ENCODE data around the gene BCLAF1.
"Not testable (repeated sequence)": the region's sequence is repeated elsewhere in the genome, so short reads cannot be mapped to it uniquely, and the experiment has no call there.

Gene BCLAF1

GRCh38 chr6:136244061-136244616 lies 45.5 kb downstream of the BCLAF1 start:
- DNase-seq: peak; percentile 50

- no peak for DNase-seq
Observed at GRCh38 chr6:136236466-136237293, 53.0 kb downstream of the BCLAF1 start.

GRCh38 chr6:136235233-136235564 lies 54.4 kb downstream of the BCLAF1 start:
- no peak for DNase-seq

GRCh38 chr6:136232701-136233100 lies 56.9 kb downstream of the BCLAF1 start:
- DNase-seq: no peak

- DNase-seq: no peak
Observed at GRCh38 chr6:136230219-136230853, 59.3 kb downstream of the BCLAF1 start.

GRCh38 chr6:136228814-136229213 lies 60.8 kb downstream of the BCLAF1 start:
- DNase-seq: no peak

GRCh38 chr6:136226674-136227377 lies 62.8 kb downstream of the BCLAF1 start:
- peak; percentile 27 for DNase-seq

- DNase-seq: peak; percentile 60
Observed at GRCh38 chr6:136226027-136226673, 63.5 kb downstream of the BCLAF1 start.

- DNase-seq: peak; percentile 21
Observed at GRCh38 chr6:136225496-136225895, 64.2 kb downstream of the BCLAF1 start.

GRCh38 chr6:136224974-136225373 lies 64.7 kb downstream of the BCLAF1 start:
- DNase-seq: not testable (repeated sequence)

GRCh38 chr6:136216503-136217401 lies 72.9 kb downstream of the BCLAF1 start:
- DNase-seq: no peak

- no peak for DNase-seq
Observed at GRCh38 chr6:136213853-136214252, 75.8 kb downstream of the BCLAF1 start.

GRCh38 chr6:136213012-136213539 lies 76.6 kb downstream of the BCLAF1 start:
- no peak for DNase-seq

- no peak for DNase-seq
Observed at GRCh38 chr6:136212608-136213007, 77.0 kb downstream of the BCLAF1 start.

GRCh38 chr6:136210398-136211165 lies 79.1 kb downstream of the BCLAF1 start:
- DNase-seq: no peak

- DNase-seq: no peak
Observed at GRCh38 chr6:136209496-136209895, 80.2 kb downstream of the BCLAF1 start.

GRCh38 chr6:136208783-136209182 lies 80.9 kb downstream of the BCLAF1 start:
- no peak for DNase-seq
